ENCODE data around the gene IFIT2.
"Not testable (repeated sequence)": the region's sequence is repeated elsewhere in the genome, so short reads cannot be mapped to it uniquely, and the experiment has no call there.

IFIT2 gene, protein sequence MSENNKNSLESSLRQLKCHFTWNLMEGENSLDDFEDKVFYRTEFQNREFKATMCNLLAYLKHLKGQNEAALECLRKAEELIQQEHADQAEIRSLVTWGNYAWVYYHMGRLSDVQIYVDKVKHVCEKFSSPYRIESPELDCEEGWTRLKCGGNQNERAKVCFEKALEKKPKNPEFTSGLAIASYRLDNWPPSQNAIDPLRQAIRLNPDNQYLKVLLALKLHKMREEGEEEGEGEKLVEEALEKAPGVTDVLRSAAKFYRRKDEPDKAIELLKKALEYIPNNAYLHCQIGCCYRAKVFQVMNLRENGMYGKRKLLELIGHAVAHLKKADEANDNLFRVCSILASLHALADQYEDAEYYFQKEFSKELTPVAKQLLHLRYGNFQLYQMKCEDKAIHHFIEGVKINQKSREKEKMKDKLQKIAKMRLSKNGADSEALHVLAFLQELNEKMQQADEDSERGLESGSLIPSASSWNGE

DNA sequence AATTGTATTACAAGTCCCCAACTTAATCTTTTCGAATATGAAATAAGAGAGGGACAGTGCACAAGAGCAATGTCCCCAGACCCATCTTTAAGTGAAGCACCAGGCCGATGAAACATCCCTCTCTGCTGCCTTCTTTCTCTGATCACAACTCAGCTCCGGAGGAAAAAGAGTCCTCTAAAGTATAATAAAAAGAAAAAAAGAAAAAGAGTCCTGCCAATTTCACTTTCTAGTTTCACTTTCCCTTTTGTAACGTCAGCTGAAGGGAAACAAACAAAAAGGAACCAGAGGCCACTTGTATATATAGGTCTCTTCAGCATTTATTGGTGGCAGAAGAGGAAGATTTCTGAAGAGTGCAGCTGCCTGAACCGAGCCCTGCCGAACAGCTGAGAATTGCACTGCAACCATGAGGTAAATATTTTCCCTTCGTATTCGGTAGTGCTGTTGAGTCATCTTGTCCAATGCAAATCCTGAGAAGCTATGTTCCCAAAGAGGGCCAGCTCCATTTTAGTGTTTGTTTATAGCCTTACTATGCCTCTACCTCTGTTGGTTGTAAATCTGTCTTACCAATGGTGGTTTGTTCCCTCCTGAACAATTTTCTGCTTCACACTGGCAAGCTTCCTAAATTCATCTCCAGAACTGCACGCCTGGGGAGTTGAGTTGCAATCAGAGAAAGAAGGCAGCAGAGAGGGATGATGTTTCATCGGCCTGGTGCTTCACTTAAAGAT, at the start of gene IFIT2:
IFIT2 (plus strand) TSS at position 326 of the 725 bp plus-strand sequence; CDS start at position 404, 78 bp downstream.
- peak; percentile 4 to 30 for DNase-seq

DNA sequence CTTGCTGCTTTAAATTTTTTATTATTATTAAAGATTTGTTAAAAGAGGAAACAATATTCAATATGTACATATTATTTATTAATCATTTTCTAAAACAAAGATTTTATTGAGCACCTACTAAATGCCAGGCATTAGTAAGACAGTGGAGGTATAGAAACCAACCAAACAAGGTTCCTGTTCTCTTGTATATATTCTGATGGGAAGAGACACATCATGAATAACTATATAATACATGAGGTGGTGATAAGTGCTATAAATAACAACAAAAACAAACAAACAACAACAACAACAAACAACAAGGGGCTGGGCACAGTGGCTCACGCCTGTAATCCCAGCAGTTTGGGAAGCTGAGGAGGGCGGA, 49.6 kb upstream of the IFIT2 start:
- DNase-seq, result no peak

- DNase-seq, result not testable (repeated sequence)
These were observed 46.7 kb upstream of the IFIT2 start for GRCh38 chr10:89255091-89255579.

DNA sequence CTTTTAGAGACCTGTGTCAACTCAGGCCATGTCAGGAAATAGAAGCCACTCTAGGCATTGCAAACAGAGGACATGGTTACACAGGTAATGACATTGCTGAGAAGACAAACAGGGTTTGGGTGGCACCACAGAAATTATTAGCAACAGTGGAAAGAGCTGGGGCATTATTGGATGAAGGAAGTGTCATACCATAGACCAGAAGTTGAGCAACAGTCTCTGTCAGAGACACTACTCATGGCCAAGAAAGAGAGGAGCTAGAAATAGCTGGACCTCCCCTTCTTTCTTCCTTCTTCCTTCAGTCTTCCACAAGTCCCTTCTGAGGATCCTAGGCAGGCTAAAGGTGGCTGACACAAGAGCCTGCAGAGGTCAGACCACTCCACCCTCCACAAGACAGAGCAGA, 46.1 kb upstream of the IFIT2 start:
- no peak for DNase-seq

GRCh38 chr10:89256340-89256739, 45.5 kb upstream of the IFIT2 start:
- no peak for DNase-seq

DNA sequence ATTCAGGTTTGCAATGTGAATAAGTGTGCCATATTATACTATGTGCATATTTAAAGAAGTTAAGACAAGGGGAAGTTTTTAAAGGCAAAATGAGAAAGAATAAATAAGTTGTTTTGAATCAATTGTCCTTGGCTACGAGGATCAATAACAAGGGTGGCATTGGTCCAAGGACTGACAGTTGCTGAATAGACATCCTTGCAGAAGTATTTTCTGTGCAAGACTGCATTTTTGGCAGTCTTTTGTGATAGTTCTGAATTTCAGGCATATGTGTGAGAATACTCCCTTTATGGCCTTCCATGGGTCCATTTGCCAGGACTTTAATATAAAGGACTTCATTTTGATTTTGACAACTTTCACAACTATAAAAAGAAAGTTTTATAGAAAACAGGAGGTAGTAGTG, 44.9 kb upstream of the IFIT2 start:
- no peak for DNase-seq

GRCh38 chr10:89257581-89257980, 44.3 kb upstream of the IFIT2 start:
- no peak for DNase-seq

DNA sequence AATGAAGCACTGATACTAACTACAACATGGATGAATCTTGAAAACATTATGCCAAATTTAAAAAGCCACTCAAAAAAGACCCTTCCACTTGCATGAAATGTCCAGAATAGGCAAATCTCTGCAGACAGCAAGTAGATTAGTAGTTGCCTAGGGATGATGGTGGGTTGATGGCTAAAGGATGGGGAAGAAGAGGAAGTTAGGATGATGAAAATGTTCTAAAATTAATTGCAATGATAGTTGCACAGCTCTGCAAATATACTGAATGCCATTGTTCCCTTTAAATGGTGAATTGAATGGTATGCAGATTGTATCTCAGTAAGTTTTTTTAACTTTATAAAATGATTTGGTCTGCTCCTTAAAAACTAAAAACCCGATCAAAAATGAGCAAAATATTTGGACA, 43.0 kb upstream of the IFIT2 start:
- no peak for DNase-seq

DNA sequence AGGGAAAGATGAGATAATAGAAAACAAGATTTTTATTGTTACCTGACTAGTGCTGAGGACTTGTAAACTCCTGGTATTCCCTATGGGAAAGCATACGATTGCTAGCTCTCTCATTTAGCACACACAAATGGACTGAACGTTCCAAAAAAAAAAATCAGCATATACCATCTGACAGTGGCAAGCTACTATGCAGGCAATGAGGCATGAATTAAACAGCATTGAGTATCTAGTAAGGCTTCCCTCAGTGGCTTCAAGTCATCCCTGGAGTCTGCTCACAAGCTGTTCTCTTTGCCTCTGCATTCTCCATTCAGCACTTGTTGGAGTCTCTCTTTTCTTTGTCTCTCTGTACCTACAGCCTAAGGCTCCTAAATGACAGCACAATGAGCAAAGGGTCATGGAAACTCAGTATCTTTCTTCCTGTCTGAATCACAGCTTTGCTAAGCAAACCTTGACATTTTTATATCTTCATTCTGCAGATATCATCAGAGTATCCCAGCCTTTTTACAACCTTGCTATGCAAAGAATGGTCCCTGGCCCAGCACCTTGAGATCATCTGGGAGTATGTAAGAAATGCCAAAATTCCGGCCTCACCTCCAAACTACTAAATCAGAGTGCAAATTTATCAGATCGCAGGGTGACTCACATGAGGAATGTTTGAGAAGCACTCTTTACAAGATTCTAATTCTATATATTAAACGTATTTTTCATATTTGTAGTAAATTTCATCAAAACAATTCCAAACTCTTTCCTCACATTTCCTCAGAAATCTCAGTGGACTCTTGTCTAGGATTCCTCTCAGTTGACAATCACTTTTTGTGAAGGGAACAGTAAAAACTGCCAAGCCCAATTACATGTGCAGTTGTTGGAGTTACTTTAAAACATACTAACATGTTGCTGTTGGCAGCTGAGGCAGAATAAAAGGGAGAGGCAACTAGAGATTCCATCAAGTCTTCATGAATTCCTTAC, 39.5 kb upstream of the IFIT2 start:
- DNase-seq, result no peak

DNA sequence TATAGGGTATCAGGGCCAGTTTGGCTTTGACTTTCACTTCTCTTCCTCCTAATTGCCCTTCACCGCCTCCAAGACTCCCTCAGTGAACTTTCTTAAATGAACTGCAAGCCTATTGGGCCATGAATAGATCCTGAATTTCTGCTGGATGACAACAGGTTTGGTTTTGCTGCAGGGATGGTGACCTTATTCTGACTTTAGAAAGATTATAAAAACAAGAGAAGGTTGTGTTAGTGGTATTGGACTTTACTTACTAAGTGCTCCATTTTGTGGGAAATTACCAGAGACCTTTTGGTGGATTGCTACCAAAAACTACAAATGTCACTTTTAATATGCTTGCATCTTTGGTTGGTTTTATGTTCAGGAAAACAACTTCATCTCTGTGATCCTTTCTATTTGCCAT, 38.8 kb upstream of the IFIT2 start:
- no peak for DNase-seq

- no peak for DNase-seq
These were observed 38.3 kb upstream of the IFIT2 start for GRCh38 chr10:89263531-89263930.

GRCh38 chr10:89266721-89267453, 35.0 kb upstream of the IFIT2 start:
- no peak for DNase-seq

DNA sequence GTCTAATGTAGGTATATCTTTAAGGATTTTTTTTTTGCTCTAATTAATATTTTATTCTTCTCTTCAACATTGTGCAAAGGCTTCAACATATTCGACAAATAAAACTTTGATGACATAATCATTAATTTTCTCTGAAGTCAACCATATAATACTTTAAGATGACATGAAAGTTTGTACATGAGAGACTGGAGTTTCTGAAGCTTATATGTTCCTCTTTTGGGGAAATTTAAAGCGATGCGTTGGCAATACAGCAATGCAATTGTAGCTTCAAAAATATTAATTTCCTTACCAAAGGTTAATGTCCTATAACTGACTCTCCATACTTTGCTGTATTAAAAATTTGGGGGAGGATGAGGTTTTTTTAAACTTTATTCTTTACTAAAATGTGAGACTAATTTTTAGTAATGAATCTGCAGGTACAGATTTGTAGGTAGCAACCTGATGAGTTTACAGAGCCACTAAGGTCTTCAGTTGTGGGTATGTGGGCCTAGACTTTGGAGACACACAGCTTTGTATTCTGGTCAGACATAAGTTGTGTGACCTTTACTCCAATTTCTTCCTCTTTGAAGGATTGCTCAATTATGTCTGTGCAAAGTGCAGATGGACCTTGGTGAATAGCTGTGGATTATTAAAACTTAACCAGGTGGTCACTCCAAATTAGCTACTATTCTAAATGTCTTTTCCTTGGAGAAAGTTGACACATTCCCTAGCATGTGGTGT, 32.3 kb upstream of the IFIT2 start:
- DNase-seq, result no peak

GRCh38 chr10:89270153-89270483, 31.7 kb upstream of the IFIT2 start:
- DNase-seq, result no peak

DNA sequence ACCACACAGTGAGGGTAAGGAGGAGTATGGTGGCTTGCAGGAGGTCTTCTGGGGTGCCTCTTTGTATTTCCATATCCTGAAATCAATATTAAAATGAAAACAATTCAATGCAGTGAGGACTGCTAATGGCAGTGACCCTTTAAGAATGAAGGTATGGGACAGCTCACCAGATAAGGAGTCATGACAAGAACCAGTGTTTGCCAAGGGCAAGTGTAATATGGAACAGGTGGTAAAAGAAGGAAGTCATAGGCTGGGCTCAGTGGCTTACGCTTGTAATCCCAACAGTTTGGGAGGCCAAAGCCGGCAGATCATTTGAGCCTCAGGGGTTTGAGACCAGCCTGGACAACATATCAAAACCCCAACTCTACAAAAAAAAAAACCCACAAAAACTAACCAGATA, 30.3 kb upstream of the IFIT2 start:
- DNase-seq, result no peak

GRCh38 chr10:89273680-89274079, 28.2 kb upstream of the IFIT2 start:
- DNase-seq, result no peak

DNA sequence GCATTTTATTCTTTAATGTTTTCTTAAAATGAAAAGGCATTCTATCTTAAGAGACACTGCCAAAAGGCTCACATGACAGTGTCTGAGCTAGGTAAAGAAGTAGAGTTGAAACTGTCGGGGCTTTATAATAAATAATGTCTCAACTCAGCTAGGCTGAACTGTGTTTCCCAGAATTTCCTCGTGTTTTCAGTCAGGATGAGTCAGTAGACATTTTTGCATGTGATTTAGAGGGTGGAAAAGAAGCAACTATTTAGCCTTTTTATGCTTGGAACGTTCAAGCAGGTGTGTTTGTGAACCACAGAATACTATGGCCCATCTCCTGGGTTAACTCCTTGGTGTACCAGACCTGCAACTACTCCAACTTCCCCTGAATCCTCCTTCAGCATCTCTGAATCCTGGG, 26.9 kb upstream of the IFIT2 start:
- DNase-seq, result no peak

DNA sequence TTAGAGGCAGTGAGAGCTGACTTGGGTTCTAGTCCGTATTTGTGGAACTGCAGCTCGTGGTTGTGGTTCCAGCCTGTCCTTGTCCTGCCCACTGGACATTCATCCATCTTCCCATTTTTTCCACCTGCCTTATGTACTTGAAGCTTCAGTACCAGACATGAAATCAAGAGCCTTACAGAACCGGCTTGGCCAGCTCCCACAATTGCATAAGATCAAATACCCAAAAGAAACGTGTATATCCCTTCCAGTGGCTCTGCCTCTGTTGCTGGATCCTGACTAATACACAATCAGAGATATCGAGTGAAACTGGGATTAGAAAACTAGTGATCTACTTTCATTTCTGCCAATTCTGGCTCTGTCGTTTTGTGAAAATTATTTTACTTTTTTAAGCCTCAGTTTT, 26.5 kb upstream of the IFIT2 start:
- DNase-seq, result no peak

DNA sequence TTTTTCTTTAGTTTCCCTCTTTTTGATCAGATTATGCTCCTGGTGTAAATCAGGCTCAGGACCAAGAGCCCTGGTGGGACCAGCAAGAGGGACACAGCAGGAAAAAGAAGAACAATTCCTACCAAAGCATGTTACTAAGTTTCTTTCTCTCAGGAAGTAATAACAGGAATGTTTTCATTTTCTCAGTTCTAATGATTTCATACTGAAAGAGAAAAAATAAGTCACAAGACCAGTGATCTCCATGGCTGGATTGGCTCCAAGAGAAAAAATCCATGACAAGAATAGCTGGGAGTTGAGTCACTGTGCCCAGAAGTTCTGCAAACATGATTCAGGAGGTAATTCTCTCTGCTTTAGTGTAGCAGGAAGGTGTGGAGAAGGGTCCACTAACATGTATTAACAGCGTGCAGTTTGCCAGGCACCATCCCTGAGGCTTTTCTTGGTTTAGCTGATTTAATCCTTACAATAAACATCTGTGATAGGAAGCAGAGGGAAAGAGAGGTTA, 23.8 kb upstream of the IFIT2 start:
- no peak for DNase-seq

DNA sequence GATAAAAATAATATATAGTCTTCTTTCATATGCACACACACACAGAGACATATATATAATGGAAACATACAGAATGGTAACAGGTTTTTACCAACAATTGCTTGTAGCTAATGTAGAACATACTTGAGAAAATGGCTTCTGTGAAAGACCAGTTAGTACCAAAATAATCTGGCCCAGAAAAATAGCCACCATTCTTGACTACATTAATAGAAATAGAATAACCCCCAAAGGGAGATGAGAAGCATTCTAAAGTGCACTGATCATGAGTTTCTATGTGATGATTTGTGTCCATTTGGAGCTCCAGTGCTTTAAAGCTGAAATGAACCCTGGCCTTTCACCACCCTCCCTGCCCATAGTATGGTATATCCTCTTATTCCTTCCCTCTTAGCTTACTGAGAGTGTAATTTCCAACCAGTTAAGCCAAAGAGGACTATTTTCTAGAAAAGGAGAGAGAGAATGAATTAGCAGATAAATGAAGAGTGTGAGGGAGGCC, 22.9 kb upstream of the IFIT2 start:
- no peak for DNase-seq

DNA sequence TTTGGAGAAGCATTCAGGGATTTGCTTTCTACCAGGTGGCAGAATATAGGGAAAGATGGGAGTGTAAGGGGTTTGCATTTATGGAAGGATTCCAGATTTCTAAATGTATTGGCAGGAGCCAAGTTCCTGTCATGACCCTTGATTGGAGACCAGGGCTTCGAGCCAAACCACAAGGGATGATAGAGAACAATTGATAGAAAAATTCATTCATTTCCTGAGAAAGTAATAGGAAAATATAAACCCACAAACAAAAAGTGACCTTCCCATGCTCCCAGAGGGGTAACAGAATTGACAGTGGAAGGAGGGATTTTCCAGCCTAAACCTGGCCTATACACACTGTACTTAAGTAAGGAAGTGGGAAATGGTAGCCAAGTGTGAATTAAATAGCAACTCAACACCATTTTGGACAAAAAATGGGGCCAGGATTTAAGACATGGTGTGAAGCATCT, 22.4 kb upstream of the IFIT2 start:
- DNase-seq, result no peak

Measured in NCI-H526 (cell line).